Measurements from ENCODE around the gene SCN5A. TPM values are rescaled to one million over a fixed set of nuclear protein-coding genes. Genes with fewer than 3 reads are reported as not detected.

The SCN5A gene
- total and polyA plus RNA-seq, 2 experiments from 2014 or later = 10.2 to 10.6 TPM

- TF ChIP-seq EZH2 (IDR thresholded peaks at IDR 0.05; ENCODE audit: low read depth, unreplicated experiment) = no peak
- TF ChIP-seq ETS1 (IDR thresholded peaks at IDR 0.05) = no peak
- no peak for TF ChIP-seq EZH2phosphoT487 (IDR thresholded peaks at IDR 0.05; ENCODE audit: unreplicated experiment)
These were observed 122.7 kb downstream of the SCN5A start (continued) for GRCh38 chr3:38526792-38527191.

- H3K27ac Mint-ChIP-seq = no peak overlapping the region
- no peak for DNase-seq (ENCODE audit: low spot score)
- H3K4me2 ChIP-seq = no peak overlapping the region
These were observed 125.2 kb downstream of the SCN5A start for GRCh38 chr3:38524141-38524739.

More at GRCh38 chr3:38524141-38524739, 125.2 kb downstream of the SCN5A start:
- no peak for ATAC-seq
- Histone ChIP-seq H3K79me2 (replicated peaks; ENCODE audit: insufficient read depth) (no peaks in the 10 kb centered on the region), H3K4me1 (ENCODE audit: insufficient read depth) (peaks cover 14% of the 10 kb centered on the region), H4K20me1 (replicated peaks; ENCODE audit: insufficient read depth) (no peaks in the 10 kb centered on the region), H3K36me3 (ENCODE audit: insufficient read depth) (peaks cover 12% of the 10 kb centered on the region), H3F3A (replicated peaks; ENCODE audit: low read depth) (no peaks in the 10 kb centered on the region), H2AFZ (no peak overlapping the region), H3K27me3 (ENCODE audit: insufficient read depth) (no peaks in the 10 kb centered on the region), H3K9me2 (ENCODE audit: insufficient read depth) (no peaks in the 10 kb centered on the region), H3K4me3 (no peak overlapping the region), H3K27ac (ENCODE audit: low read depth) (no peak overlapping the region)
- peaks cover 26% of the 10 kb centered on the region for H3K4me1 Mint-ChIP-seq
- H3K36me3 Mint-ChIP-seq (ENCODE audit: low read depth) = peaks cover 40% of the 10 kb centered on the region
- H3K4me3 Mint-ChIP-seq = no peak overlapping the region
- H3K9me3 Mint-ChIP-seq = no peaks in the 10 kb centered on the region
- TF ChIP-seq ETS1 (IDR thresholded peaks at IDR 0.05) = no peak
- no peak for TF ChIP-seq NANOG (IDR thresholded peaks at IDR 0.05; ENCODE audit: borderline replicate concordance)
- no peak for TF ChIP-seq POLR2AphosphoS5 (IDR thresholded peaks at IDR 0.05; ENCODE audit: low read depth)
- no peak for TF ChIP-seq ZNF114 (CRISPR knock-in tag; IDR thresholded peaks at IDR 0.05)
- TF ChIP-seq, protein P1, sequence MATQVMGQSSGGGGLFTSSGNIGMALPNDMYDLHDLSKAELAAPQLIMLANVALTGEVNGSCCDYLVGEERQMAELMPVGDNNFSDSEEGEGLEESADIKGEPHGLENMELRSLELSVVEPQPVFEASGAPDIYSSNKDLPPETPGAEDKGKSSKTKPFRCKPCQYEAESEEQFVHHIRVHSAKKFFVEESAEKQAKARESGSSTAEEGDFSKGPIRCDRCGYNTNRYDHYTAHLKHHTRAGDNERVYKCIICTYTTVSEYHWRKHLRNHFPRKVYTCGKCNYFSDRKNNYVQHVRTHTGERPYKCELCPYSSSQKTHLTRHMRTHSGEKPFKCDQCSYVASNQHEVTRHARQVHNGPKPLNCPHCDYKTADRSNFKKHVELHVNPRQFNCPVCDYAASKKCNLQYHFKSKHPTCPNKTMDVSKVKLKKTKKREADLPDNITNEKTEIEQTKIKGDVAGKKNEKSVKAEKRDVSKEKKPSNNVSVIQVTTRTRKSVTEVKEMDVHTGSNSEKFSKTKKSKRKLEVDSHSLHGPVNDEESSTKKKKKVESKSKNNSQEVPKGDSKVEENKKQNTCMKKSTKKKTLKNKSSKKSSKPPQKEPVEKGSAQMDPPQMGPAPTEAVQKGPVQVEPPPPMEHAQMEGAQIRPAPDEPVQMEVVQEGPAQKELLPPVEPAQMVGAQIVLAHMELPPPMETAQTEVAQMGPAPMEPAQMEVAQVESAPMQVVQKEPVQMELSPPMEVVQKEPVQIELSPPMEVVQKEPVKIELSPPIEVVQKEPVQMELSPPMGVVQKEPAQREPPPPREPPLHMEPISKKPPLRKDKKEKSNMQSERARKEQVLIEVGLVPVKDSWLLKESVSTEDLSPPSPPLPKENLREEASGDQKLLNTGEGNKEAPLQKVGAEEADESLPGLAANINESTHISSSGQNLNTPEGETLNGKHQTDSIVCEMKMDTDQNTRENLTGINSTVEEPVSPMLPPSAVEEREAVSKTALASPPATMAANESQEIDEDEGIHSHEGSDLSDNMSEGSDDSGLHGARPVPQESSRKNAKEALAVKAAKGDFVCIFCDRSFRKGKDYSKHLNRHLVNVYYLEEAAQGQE (IDR thresholded peaks at IDR 0.05; ENCODE audit: unreplicated experiment) = no peak
- TF ChIP-seq, protein P2, sequence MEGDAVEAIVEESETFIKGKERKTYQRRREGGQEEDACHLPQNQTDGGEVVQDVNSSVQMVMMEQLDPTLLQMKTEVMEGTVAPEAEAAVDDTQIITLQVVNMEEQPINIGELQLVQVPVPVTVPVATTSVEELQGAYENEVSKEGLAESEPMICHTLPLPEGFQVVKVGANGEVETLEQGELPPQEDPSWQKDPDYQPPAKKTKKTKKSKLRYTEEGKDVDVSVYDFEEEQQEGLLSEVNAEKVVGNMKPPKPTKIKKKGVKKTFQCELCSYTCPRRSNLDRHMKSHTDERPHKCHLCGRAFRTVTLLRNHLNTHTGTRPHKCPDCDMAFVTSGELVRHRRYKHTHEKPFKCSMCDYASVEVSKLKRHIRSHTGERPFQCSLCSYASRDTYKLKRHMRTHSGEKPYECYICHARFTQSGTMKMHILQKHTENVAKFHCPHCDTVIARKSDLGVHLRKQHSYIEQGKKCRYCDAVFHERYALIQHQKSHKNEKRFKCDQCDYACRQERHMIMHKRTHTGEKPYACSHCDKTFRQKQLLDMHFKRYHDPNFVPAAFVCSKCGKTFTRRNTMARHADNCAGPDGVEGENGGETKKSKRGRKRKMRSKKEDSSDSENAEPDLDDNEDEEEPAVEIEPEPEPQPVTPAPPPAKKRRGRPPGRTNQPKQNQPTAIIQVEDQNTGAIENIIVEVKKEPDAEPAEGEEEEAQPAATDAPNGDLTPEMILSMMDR (conservative IDR thresholded peaks at IDR 0.05; ENCODE audit: low read depth in 2 of 2) = no peak
- no peaks in the 10 kb centered on the region for H3K27me3 Mint-ChIP-seq (ENCODE audit: insufficient read depth, low read depth, poor library complexity)
